Choroid plexus epithelial cell (primary cell): Measurements from ENCODE around the gene C2orf78.
A peak's percentile ranks its signal among the peaks of the same experiment; 100 is the strongest.
"Not testable (repeated sequence)": the region's sequence is repeated elsewhere in the genome, so short reads cannot be mapped to it uniquely, and the experiment has no call there.

Experiments
- DNase-seq: peaks from one replicate; pipeline ENCODE4 v3.0.0-alpha.2; 2010; ENCODE audit warnings: low read depth
- H3K4me3 ChIP-seq: 2 replicates; pipeline ENCODE4 v1.5.1; 2011; ENCODE audit warnings: low read depth, mild to moderate bottlenecking, control low read depth, low read length, moderate library complexity
- TF ChIP-seq, protein P1 (sequence below): conservative IDR thresholded peaks from 2 replicates; pipeline ENCODE4 v1.5.1; 2011; ENCODE audit warnings: low read depth, mild to moderate bottlenecking, control low read depth, inconsistent platforms, low read length, moderate library complexity

The C2orf78 gene

DNA sequence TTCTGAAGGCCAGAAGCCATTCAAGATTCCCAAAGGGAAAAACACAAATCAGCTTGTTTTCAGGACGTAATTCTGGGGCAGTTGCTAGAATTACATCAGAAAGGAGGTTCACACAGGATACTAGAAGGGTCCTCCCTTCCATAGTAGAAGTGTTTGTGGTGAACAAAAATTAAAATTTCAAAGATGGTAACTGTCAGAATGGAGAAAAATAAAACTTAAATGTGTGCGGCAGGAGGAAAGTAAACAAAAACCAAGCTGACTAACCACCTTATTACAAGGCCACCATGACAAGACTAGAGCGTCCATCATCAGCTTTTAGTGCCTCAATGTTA is 37.1 kb upstream of the C2orf78 start:
- TF ChIP-seq, protein P1, sequence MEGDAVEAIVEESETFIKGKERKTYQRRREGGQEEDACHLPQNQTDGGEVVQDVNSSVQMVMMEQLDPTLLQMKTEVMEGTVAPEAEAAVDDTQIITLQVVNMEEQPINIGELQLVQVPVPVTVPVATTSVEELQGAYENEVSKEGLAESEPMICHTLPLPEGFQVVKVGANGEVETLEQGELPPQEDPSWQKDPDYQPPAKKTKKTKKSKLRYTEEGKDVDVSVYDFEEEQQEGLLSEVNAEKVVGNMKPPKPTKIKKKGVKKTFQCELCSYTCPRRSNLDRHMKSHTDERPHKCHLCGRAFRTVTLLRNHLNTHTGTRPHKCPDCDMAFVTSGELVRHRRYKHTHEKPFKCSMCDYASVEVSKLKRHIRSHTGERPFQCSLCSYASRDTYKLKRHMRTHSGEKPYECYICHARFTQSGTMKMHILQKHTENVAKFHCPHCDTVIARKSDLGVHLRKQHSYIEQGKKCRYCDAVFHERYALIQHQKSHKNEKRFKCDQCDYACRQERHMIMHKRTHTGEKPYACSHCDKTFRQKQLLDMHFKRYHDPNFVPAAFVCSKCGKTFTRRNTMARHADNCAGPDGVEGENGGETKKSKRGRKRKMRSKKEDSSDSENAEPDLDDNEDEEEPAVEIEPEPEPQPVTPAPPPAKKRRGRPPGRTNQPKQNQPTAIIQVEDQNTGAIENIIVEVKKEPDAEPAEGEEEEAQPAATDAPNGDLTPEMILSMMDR: no peak
- no peak overlapping the region for H3K4me3 ChIP-seq
- no peak for DNase-seq

DNA sequence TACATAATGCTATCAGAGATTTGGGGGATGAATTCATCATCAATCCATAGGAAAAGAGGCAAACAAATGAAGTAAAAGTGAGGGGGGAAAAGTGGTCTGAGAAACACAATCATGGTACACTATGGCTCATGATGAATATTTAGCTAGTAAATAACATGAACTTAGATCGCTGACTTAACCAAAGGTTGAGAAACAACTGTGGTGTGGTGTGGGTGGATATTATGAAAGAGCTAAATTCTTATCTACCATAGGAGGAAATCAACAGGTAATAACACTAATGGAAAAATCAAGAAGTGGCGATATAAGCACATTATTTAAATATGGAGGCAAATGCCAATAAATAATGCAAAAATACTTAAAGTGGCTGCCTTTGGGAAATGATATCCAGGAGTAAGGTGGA is 34.7 kb upstream of the C2orf78 start:
- TF ChIP-seq, protein P1: no peak
- peak; percentile 15 for DNase-seq
- no peak overlapping the region for H3K4me3 ChIP-seq

DNA sequence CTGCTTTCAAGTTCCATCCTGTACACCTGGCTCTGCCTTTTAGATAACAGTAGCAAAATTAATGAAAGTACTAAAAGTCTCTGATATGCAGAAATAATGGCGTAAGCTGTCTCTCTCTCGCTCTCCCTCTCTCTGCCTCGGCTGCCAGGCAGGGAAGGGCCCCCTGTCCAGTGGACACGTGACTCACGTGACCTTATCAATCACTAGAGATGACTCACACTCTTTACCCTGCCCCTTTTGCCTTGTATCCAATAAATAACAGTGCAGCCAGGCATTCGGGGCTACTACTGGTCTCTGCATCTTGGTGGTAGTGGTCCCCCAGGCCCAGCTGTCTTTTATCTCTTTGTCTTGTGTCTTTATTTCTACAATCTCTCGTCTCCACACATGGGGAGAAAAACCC is 29.7 kb upstream of the C2orf78 start:
- not testable (repeated sequence) for DNase-seq, H3K4me3 ChIP-seq

DNA sequence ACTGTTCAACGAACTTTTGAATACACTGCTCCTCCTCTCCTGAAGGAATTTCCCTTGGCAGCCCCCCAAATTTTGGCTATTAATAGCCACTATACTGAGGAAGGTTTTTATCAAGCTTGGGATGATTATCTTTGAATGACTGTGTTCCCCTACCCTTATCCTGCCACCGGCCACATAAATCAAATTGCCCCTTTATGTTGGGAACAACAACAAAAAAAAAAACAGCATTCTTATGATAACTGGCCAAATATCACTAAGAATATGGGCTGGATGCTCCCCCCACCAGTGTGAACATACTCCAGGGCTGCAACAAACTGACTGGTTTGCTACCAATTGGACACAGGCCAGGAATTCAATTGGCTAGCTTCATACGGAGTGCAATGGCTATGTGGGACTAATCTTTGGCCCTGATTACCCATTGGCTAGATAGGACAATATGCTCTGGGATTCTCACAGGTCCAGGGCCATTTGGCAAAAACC is 24.7 kb upstream of the C2orf78 start:
- no peak overlapping the region for H3K4me3 ChIP-seq
- TF ChIP-seq, protein P1: no peak
- DNase-seq: peak; percentile 66

DNA sequence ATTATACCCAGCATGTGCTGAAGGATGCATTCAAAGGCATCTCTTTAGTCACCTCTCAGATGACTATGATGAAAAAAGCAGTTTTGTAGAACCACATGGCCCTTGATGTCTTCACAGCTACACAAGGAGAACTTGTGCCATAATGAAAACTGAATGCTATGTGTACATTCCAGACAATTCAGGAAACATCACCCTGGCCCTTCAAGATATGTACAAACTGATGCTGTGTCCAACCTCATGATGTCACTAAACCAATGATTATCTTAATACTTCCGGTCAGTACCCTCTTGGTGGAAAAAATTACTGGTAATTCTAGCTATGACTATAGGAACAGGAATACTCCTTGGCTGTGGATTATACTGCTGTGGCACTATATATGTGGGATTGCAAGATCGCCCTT is 24.1 kb upstream of the C2orf78 start:
- H3K4me3 ChIP-seq: no peak overlapping the region
- peak; percentile 33 for DNase-seq
- TF ChIP-seq, protein P1: no peak

DNA sequence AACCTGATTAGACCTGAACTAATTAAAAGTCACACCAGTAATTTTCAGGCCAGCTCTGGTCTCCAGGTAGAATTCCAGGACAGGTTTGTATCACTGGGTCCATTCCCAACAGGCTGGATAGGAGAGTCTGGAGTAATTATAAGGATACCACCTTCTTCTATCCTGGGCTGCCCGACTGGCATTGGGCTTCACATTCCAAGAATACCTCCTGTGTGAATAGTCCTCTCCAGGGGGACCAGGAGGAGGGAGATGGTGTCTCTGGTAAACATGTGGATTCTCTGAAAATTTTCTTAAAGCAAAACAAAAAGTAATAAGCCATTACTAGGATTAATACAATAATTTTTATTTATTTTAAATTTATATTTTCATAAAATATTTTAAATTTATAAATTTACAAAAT is 21.4 kb upstream of the C2orf78 start:
- no peak overlapping the region for H3K4me3 ChIP-seq
- DNase-seq: no peak
- TF ChIP-seq, protein P1: no peak

DNA sequence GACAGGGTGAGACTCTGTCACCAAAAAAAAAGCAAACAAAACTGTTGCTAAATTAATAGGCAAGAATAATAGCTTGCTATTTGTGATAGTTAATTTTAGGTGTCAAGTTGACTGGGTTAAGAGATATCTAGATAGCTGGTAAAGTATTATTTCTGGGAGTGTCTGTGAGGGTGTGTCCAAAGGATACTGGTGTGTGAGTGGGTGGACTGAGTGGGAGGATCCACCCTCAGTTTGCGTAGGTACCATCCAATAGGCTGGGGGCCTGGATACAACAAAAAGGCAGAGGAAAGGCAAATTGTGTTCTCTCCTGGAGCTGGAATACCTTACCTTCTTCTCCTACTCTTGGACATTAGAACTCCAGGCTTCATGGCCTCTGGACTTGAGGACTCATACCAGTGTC is 19.0 kb upstream of the C2orf78 start:
- DNase-seq: no peak
- no peak overlapping the region for H3K4me3 ChIP-seq
- TF ChIP-seq, protein P1: no peak

DNA sequence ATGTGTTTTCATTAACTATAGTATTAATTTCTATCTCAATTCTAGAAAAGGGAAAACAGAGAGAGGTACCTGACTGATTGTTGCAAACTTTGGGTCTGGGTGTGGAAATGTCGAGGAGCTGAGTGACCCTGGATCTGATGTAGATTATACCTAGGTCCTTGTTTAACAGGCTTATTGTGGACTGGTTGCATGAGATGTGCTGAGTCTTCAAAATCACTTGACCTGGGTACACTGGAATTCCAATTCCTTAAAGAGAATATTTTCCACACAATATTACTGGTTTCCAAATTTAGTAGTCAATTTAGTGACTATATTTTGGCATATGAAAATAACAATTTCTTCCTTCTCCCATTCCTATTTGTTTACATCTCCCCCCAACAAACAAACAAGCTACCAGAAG is 17.6 kb upstream of the C2orf78 start:
- DNase-seq: no peak
- no peak overlapping the region for H3K4me3 ChIP-seq
- TF ChIP-seq, protein P1: no peak
